Prostate gland (tissue), 2 donors: ENCODE data around the gene TMEM233. TPM values are rescaled to one million over a fixed set of nuclear protein-coding genes. Genes with fewer than 3 reads are reported as not detected.

ENCODE experiments used
- DNase-seq: peaks from one replicate; pipeline ENCODE4 v3.0.0-alpha.2; 2019; ENCODE audit warnings: low spot score
- H3K27ac ChIP-seq, 2 donors: fragments of 200-600 bp; sonication (generic); 2 replicates each; pipeline ENCODE4 v1.5.1; 2017 to 2019
- H3K27me3 ChIP-seq: fragments of 200-600 bp; sonication (generic); replicated peaks from 2 replicates; pipeline ENCODE4 v1.5.1; 2019; ENCODE audit not compliant: insufficient read depth
- H3K36me3 ChIP-seq, 2 donors: fragments of 200-600 bp; sonication (generic); 1 replicate in 1 of 2; 2 replicates in 1 of 2; pipeline versions ENCODE4 v1.5.1 to v1.8.1; 2017 to 2019
- H3K4me1 ChIP-seq: fragments of 200-600 bp; sonication (generic); replicated peaks from 2 replicates; pipeline ENCODE4 v1.5.1; 2019
- H3K4me3 ChIP-seq, 2 donors: fragments of 200-600 bp; sonication (generic); 2 replicates each; pipeline ENCODE4 v1.5.1; 2017 to 2019
- H3K9me3 ChIP-seq: fragments of 200-600 bp; sonication (generic); 2 replicates; pipeline ENCODE4 v1.5.1; 2017
- CTCF ChIP-seq, 4 experiments: fragments of 200-600 bp in 2 of 4; fragments of 450-650 bp in 2 of 4; sonication (generic) in 2 of 4; IDR thresholded peaks; 1 replicate in 3 of 4; 2 replicates in 1 of 4; pipeline ENCODE4 v1.5.1; 2016 to 2019; ENCODE audit warnings: antibody characterized with exemption in 4 of 4, mild to moderate bottlenecking in 2 of 4, moderate library complexity in 2 of 4
- POLR2A ChIP-seq: fragments of 450-650 bp; IDR thresholded peaks from one replicate; pipeline ENCODE4 v1.6.1; 2016; ENCODE audit warnings: antibody characterized with exemption, mild to moderate bottlenecking
- POLR2AphosphoS5 ChIP-seq: sonication (generic); formaldehyde crosslinking; IDR thresholded peaks from one replicate; pipeline ENCODE4 v1.6.1; 2017; ENCODE audit warnings: antibody characterized with exemption
- WGBS: methylation state at CpG from one replicate; pipeline ENCODE4 v1.1.5; 2018; 5-methylcytosine and 5-hydroxymethylcytosine counted together
- intact Hi-C: fragments of 100-400 bp; cut with DNase I; formaldehyde crosslinking; loops from one replicate; pipeline ENCODE4 v1.14.2; 2022
- total RNA-seq, 2 donors: library from RNA; depleted of rRNA; stranded (reverse); fragments of >200 nt; gene quantifications; one replicate each; pipeline ENCODE4 v1.1.0, GENCODE V29; 2016

The TMEM233 gene
- total RNA-seq, 2 donors from 2014 or later: 0.18 TPM; not detected in 1

- WGBS: 23% methylated on average over 2 of the region's 2 CpGs
- TF ChIP-seq CTCF (IDR thresholded peaks at IDR 0.05) (no peak), POLR2AphosphoS5 (no peak), POLR2A (no peak)
Measured at GRCh38 chr12:119621878-119622277, 28.3 kb downstream of the TMEM233 start.

GRCh38 chr12:119624966-119625365, 31.4 kb downstream of the TMEM233 start:
- 63% methylated on average over 4 of the region's 4 CpGs for WGBS
- Histone ChIP-seq H3K36me3 (no peaks in the 10 kb centered on the region), H3K4me3 (no peak overlapping the region), H3K4me1 (no peaks in the 10 kb centered on the region), H3K27me3 (no peaks in the 10 kb centered on the region), H3K27ac (no peak overlapping the region), H3K9me3 (no peaks in the 10 kb centered on the region)
- TF ChIP-seq POLR2A: no peak
- TF ChIP-seq CTCF (IDR thresholded peaks at IDR 0.05): no peak
- TF ChIP-seq POLR2AphosphoS5: no peak
- DNase-seq: no peak
- intact Hi-C loops: no loop called here

More at GRCh38 chr12:119621878-119622277, 28.3 kb downstream of the TMEM233 start:
- DNase-seq: no peak
- H3K4me3 ChIP-seq: no peak overlapping the region
- H3K4me1 ChIP-seq: no peaks in the 10 kb centered on the region
- intact Hi-C loops: no loop called here
- no peaks in the 10 kb centered on the region for H3K36me3 ChIP-seq
- no peak overlapping the region for H3K27ac ChIP-seq
- H3K9me3 ChIP-seq: no peaks in the 10 kb centered on the region
- H3K27me3 ChIP-seq: no peaks in the 10 kb centered on the region

- WGBS: 79% methylated on average over 6 of the region's 6 CpGs
Measured at GRCh38 chr12:119627019-119627643, 33.6 kb downstream of the TMEM233 start.

GRCh38 chr12:119627686-119628085, 34.1 kb downstream of the TMEM233 start:
- TF ChIP-seq CTCF (IDR thresholded peaks at IDR 0.05): no peak
- TF ChIP-seq POLR2A: no peak
- no peak for TF ChIP-seq POLR2AphosphoS5
- Histone ChIP-seq H3K27ac (no peak overlapping the region), H3K36me3 (no peaks in the 10 kb centered on the region), H3K4me1 (no peaks in the 10 kb centered on the region), H3K27me3 (no peaks in the 10 kb centered on the region), H3K4me3 (no peak overlapping the region), H3K9me3 (no peaks in the 10 kb centered on the region)
- intact Hi-C loops: no loop called here
- WGBS: 84% methylated on average over 6 of the region's 6 CpGs
- no peak for DNase-seq

More at GRCh38 chr12:119627019-119627643, 33.6 kb downstream of the TMEM233 start:
- Histone ChIP-seq H3K36me3 (no peaks in the 10 kb centered on the region), H3K9me3 (no peaks in the 10 kb centered on the region), H3K4me1 (no peaks in the 10 kb centered on the region), H3K4me3 (no peak overlapping the region), H3K27ac (no peak overlapping the region), H3K27me3 (no peaks in the 10 kb centered on the region)
- intact Hi-C loops: no loop called here
- TF ChIP-seq CTCF (IDR thresholded peaks at IDR 0.05) (no peak), POLR2A (no peak), POLR2AphosphoS5 (no peak)
- DNase-seq: no peak

GRCh38 chr12:119630223-119630780, 36.7 kb downstream of the TMEM233 start:
- 95% methylated on average over 7 of the region's 7 CpGs for WGBS
- Histone ChIP-seq H3K27ac (no peak overlapping the region), H3K9me3 (no peaks in the 10 kb centered on the region), H3K36me3 (no peaks in the 10 kb centered on the region), H3K27me3 (no peaks in the 10 kb centered on the region), H3K4me1 (no peaks in the 10 kb centered on the region), H3K4me3 (no peak overlapping the region)
- intact Hi-C loops: no loop called here
- no peak for TF ChIP-seq POLR2AphosphoS5
- no peak for TF ChIP-seq POLR2A
- no peak for TF ChIP-seq CTCF (IDR thresholded peaks at IDR 0.05)
- no peak for DNase-seq
